Choroid plexus epithelial cell (primary cell): ENCODE results near the gene DOCK8.
"Not testable (repeated sequence)": the region's sequence is repeated elsewhere in the genome, so short reads cannot be mapped to it uniquely, and the experiment has no call there.

Experiments used
- DNase-seq: peaks from one replicate; pipeline ENCODE4 v3.0.0-alpha.2; 2010; ENCODE audit warnings: low read depth
- H3K4me3 ChIP-seq: 2 replicates; pipeline ENCODE4 v1.5.1; 2011; ENCODE audit warnings: low read depth, mild to moderate bottlenecking, control low read depth, low read length, moderate library complexity
- CTCF ChIP-seq: conservative IDR thresholded peaks from 2 replicates; pipeline ENCODE4 v1.5.1; 2011; ENCODE audit warnings: low read depth, mild to moderate bottlenecking, control low read depth, inconsistent platforms, low read length, moderate library complexity

The DOCK8 gene

GRCh38 chr9:212297-212696 is 2.4 kb upstream of the DOCK8 start:
- TF ChIP-seq CTCF = no peak
- DNase-seq = no peak
- H3K4me3 ChIP-seq = no peak overlapping the region

GRCh38 chr9:213901-214300 is 764 bp upstream of the DOCK8 start:
- H3K4me3 ChIP-seq, DNase-seq: not testable (repeated sequence)

- no peak for TF ChIP-seq CTCF
- no peak for DNase-seq
Measured at GRCh38 chr9:214351-214647, 366 bp upstream of the DOCK8 start.

GRCh38 chr9:215631-216155 is 1.0 kb downstream of the DOCK8 start:
- TF ChIP-seq CTCF = no peak
- no peak for DNase-seq
- H3K4me3 ChIP-seq = no peak overlapping the region

More at GRCh38 chr9:214351-214647, 366 bp upstream of the DOCK8 start:
- peak overlapping the region; percentile 49 for H3K4me3 ChIP-seq

- no peak for DNase-seq
- TF ChIP-seq CTCF = no peak
- H3K4me3 ChIP-seq = no peak overlapping the region
Measured at GRCh38 chr9:216866-217265, 2.2 kb downstream of the DOCK8 start.

- H3K4me3 ChIP-seq = no peak overlapping the region
- no peak for DNase-seq
- TF ChIP-seq CTCF = no peak
Measured at GRCh38 chr9:217950-218349, 3.3 kb downstream of the DOCK8 start.

- not testable (repeated sequence) for DNase-seq, H3K4me3 ChIP-seq
Measured at GRCh38 chr9:219036-219435, 4.4 kb downstream of the DOCK8 start.

GRCh38 chr9:219670-220365 is 5.2 kb downstream of the DOCK8 start:
- DNase-seq = no peak
- no peak overlapping the region for H3K4me3 ChIP-seq

More at GRCh38 chr9:219670-220365, 5.2 kb downstream of the DOCK8 start:
- TF ChIP-seq CTCF = no peak
